Left ventricle myocardium inferior (tissue), 1 donor: ENCODE results near the gene CTRB2. TPM values are rescaled to one million over a fixed set of nuclear protein-coding genes. Genes with fewer than 3 reads are reported as not detected.

Experiments
- DNase-seq: peaks from one replicate; pipeline ENCODE4 v3.0.0-alpha.2; 2020
- H3K27ac ChIP-seq: fragments of 200-600 bp; replicated peaks from 2 replicates; pipeline ENCODE4 v1.8.0; 2021
- H3K27me3 ChIP-seq: fragments of 200-600 bp; 2 replicates; pipeline ENCODE4 v1.8.0; 2021; ENCODE audit warnings: low read depth
- H3K36me3 ChIP-seq: fragments of 200-600 bp; 2 replicates; pipeline ENCODE4 v1.8.0; 2021
- H3K4me1 ChIP-seq: fragments of 200-600 bp; 2 replicates; pipeline ENCODE4 v1.8.0; 2021
- H3K4me3 ChIP-seq: fragments of 200-600 bp; 2 replicates; pipeline ENCODE4 v1.8.0; 2021; ENCODE audit warnings: mild to moderate bottlenecking, moderate library complexity
- H3K9me3 ChIP-seq: fragments of 200-600 bp; replicated peaks from 2 replicates; pipeline ENCODE4 v1.8.0; 2021
- intact Hi-C: fragments of 100-400 bp; cut with micrococcal nuclease; formaldehyde crosslinking; loops from one replicate; pipeline ENCODE4 v1.11.0; 2022
- total RNA-seq: library from RNA; stranded (reverse); fragmentation: NEBNext Ultra II Directional; extraction: Animal tissue kit (Norgen Biotek cat#: 25700); gene quantifications from one replicate; pipeline ENCODE4 v1.2.1, GENCODE V29; 2021
- TF ChIP-seq, protein P1 (sequence below): fragments of 200-600 bp; IDR thresholded peaks from 2 replicates; pipeline ENCODE4 v1.8.0; 2021; ENCODE audit warnings: antibody characterized with exemption, mild to moderate bottlenecking, borderline replicate concordance
- donor health status: DM: no; HTN: yes; CAD: no; lungs with severe emphysema.

Gene CTRB2
- total RNA-seq, 1 donor from 2014 or later = not detected

DNA sequence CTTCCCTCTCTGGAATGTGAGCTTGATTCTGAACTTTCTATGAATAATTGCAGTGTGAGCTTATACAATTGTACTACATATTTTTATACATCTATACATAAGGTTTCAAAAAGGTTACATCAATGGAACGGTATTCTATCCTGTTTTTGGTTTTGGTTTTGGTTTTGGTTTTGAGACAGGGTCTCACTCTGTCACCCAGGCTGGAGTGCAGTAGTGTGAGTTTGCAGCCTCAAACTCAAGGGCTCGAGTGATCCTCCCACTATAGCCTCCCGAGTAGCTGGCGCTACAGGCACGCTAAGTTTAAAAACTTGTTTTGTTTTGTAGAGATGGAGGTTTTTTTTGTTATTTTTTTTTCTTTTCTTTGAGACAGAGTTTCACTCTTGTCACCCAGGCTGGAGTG, 12.9 kb upstream of the CTRB2 start:
- Histone ChIP-seq H3K4me3 (no peak overlapping the region), H3K36me3 (no peaks in the 10 kb centered on the region), H3K27me3 (peaks cover 7% of the 10 kb centered on the region), H3K9me3 (no peaks in the 10 kb centered on the region), H3K4me1 (no peaks in the 10 kb centered on the region), H3K27ac (no peak overlapping the region)
- intact Hi-C loops = no loop called here
- DNase-seq = no peak
- TF ChIP-seq, protein P1, sequence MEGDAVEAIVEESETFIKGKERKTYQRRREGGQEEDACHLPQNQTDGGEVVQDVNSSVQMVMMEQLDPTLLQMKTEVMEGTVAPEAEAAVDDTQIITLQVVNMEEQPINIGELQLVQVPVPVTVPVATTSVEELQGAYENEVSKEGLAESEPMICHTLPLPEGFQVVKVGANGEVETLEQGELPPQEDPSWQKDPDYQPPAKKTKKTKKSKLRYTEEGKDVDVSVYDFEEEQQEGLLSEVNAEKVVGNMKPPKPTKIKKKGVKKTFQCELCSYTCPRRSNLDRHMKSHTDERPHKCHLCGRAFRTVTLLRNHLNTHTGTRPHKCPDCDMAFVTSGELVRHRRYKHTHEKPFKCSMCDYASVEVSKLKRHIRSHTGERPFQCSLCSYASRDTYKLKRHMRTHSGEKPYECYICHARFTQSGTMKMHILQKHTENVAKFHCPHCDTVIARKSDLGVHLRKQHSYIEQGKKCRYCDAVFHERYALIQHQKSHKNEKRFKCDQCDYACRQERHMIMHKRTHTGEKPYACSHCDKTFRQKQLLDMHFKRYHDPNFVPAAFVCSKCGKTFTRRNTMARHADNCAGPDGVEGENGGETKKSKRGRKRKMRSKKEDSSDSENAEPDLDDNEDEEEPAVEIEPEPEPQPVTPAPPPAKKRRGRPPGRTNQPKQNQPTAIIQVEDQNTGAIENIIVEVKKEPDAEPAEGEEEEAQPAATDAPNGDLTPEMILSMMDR = no peak

DNA sequence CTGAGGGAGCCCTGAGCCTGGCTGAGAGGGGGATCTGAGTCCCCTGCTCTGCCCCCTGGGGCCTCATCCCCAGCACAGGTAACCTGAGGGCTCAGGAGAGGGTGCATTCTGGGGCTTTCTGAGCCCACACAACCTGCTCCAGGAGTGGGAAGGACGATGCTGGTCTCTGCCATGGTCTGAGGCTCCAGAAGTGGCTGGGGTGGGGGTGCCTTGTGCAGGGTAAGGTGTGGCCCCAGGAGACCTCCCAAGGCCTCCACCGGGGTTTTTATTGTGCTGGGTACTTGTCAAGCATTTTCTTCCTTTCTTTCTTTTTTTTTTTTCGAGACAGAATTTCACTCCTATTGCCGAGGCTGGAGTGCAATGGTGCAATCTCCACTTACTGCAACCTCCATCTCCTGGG, 12.1 kb upstream of the CTRB2 start:
- H3K27me3 ChIP-seq = no peaks in the 10 kb centered on the region
- TF ChIP-seq, protein P1 = no peak
- H3K27ac ChIP-seq = no peak overlapping the region
- intact Hi-C loops = no loop called here
- no peak overlapping the region for H3K4me3 ChIP-seq
- no peaks in the 10 kb centered on the region for H3K4me1 ChIP-seq
- H3K36me3 ChIP-seq = no peaks in the 10 kb centered on the region
- no peak for DNase-seq
- H3K9me3 ChIP-seq = no peaks in the 10 kb centered on the region

DNA sequence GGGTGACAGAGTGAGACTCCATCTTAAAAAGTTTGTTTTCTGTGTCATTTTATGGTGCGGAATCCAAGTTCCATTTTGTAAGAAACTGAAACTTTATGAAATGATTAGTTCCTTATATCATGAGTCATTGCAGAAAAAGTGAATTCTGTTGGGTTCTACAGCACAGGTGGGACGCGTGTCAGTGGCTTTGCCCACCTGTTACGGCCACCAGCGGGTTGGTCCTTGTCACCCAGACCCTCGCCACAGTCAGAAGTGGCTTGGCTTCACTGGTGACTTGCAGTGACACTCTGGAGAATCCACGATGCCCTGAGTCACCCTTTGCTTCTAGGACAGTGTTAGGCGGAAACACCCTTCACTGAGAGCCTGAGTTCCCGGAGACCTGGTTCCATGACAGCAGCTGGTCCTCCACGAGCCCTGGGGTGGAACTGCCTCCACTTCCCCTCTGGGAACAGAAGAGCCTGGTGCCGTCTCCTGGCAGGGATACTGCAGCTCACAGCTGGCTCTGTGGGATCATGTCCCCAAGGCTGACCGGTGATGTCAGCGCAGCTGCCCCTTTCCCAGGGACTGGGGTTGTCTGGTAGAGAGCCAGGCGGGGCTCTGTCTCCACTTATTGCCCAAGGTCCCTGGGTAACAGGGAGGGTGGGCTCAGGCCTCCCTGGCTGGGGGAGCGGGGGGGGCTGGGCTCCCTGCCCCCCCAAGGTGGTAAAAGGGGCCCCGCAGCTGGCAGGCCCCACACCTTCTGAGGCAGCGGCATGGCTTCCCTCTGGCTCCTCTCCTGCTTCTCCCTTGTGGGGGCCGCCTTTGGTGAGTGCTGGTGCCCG, 11.5 kb upstream of the CTRB2 start, which contains the start of gene CTRB1:
Gene CTRB1, plus strand, starts transcription at position 733 of the 821 bp plus-strand sequence. Its CDS starts 20 bp downstream, at position 753.
- intact Hi-C loops = no loop called here
- TF ChIP-seq, protein P1 = no peak
- no peak within 1 kb of the TSS for H3K4me3 ChIP-seq
- no peaks in the 10 kb centered on the region for H3K27me3 ChIP-seq
- no peak for DNase-seq
- no peak within 1 kb of the TSS for H3K27ac ChIP-seq
- no peaks in the 10 kb centered on the region for H3K4me1 ChIP-seq
- no peaks in the 10 kb centered on the region for H3K36me3 ChIP-seq
- no peaks in the 10 kb centered on the region for H3K9me3 ChIP-seq

DNA sequence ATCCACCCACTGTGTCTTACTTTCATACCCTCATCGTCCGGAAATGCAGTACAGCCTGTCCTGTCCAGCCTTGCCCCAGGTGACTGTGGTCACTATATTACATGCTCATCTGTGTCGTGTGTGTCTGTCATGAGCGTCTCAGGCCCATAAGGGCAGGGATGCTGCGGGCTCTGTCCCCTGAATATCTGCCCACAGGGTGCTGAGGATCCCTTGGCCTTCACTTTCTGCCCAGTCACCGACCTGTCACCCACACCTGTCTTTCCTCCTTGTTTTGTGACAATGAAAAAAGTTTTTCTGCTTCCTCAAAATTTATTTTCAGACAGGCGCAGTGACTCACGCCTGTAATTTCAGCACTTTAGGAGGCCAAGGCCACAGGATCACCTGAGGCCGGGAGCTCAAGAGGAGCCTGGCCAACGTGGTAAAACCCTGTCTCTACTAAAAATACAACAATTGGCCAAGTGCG, 10.5 kb upstream of the CTRB2 start:
- no peaks in the 10 kb centered on the region for H3K36me3 ChIP-seq
- H3K4me1 ChIP-seq = no peaks in the 10 kb centered on the region
- no peak overlapping the region for H3K4me3 ChIP-seq
- TF ChIP-seq, protein P1 = no peak
- intact Hi-C loops = no loop called here
- no peaks in the 10 kb centered on the region for H3K9me3 ChIP-seq
- no peaks in the 10 kb centered on the region for H3K27me3 ChIP-seq
- DNase-seq = no peak
- no peak overlapping the region for H3K27ac ChIP-seq

DNA sequence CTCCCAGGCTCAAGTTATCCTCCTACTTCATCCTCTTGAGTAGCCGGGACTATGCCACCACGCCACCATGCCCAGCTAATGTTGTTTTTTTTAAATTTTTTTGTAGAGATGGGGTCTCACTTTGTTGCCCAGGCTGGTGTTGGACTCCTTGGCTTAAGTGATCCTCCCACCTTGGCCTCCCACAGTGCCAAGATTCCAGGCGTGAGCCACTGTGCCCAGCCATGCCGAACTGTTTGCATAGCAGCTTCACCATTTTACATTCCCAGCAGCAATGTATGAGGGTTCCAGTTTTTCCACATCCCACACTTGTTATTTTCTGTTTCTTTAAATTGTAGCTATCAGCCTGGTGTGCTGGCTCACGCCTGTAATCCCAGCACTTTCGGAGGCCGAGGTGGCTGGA, 9.6 kb upstream of the CTRB2 start:
- TF ChIP-seq, protein P1 = no peak
- DNase-seq = no peak
- intact Hi-C loops = no loop called here
- no peak overlapping the region for H3K4me3 ChIP-seq
- no peaks in the 10 kb centered on the region for H3K27me3 ChIP-seq
- H3K36me3 ChIP-seq = no peaks in the 10 kb centered on the region
- H3K4me1 ChIP-seq = no peaks in the 10 kb centered on the region
- no peaks in the 10 kb centered on the region for H3K9me3 ChIP-seq
- H3K27ac ChIP-seq = no peak overlapping the region
